Measurements from ENCODE around the gene SLC13A3.
"Not testable (repeated sequence)": the region's sequence is repeated elsewhere in the genome, so short reads cannot be mapped to it uniquely, and the experiment has no call there.

The SLC13A3 gene

DNA sequence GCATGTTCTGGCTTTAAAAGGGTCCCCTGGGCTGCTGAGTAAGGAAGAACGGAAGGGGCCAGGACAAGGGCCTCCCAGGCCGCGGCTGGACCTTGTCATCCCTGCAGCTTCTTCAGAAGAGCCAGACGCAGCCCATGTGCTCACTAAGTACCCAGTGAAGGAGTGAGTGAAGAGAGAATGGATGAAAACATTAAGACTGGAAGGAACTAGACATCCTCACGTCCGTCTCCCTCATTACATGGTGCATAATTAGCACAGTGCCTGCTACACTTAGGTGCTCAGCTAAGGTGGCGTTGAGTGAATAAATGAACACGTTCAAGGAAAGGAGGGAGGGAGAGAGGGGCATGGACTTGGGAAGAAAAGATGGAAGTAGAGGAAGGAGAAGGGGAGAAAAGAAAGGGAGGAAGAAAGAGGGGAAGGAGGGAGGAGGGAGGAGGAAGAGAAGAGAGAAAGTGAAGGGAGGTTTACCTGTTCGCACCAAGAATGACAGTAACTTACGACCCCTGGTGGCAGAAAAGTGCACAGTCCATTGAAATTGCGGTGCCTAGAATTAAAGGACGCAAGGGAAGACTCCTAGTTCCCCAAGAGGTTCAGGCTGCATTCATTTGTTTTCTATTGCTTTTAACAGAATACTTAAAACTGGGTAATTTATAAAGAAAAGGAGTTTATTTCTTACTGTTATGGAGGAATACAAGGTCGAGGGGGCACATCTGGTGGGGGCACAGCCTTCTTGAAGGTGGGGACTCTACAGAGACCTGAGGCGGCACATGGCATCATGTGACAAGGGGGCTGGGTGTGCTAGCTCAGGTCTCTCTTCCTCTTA, 30.0 kb upstream of the SLC13A3 start:
- TF ChIP-seq CTCF (IDR thresholded peaks at IDR 0.05; ENCODE audit: insufficient read depth, low read depth, low read length, missing control alignments) = peak; percentile 85
- DNase-seq (ENCODE audit: low read depth) = peak; percentile 72

GRCh38 chr20:46680684-46681031, 29.4 kb upstream of the SLC13A3 start:
- no peak overlapping the region for H3K4me3 ChIP-seq (ENCODE audit: low read length)
- DNase-seq (ENCODE audit: low read depth) = no peak
- TF ChIP-seq CTCF (IDR thresholded peaks at IDR 0.05; ENCODE audit: insufficient read depth, low read depth, low read length, missing control alignments) = no peak

More for the DNA sequence above, 30.0 kb upstream of the SLC13A3 start:
- no peak overlapping the region for H3K4me3 ChIP-seq (ENCODE audit: low read length)

- H3K4me3 ChIP-seq (ENCODE audit: low read length) = no peak overlapping the region
- DNase-seq (ENCODE audit: low read depth) = no peak
- no peak for TF ChIP-seq CTCF (IDR thresholded peaks at IDR 0.05; ENCODE audit: insufficient read depth, low read depth, low read length, missing control alignments)
Observed at GRCh38 chr20:46678516-46678915, 27.3 kb upstream of the SLC13A3 start.

DNA sequence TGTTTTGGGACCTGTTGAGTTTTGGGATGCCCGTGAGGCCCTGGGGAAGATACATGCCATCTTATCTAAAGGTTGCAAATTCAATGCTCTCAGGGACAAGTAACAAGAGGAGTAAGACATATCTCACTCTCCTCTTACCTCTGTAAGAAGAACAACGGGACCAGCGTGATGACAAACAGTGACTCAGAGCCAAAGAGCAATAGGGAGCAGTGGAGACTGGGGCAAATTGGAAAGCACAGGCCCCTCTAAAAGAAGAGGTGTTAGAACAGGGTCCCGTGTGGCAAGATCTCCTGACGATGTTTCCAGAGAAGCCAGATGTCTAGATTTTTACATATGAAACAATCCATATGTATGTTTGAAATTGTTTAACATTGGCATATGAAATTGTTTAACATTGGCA, 26.3 kb upstream of the SLC13A3 start:
- no peak for TF ChIP-seq CTCF (IDR thresholded peaks at IDR 0.05; ENCODE audit: insufficient read depth, low read depth, low read length, missing control alignments)
- H3K4me3 ChIP-seq (ENCODE audit: low read length) = no peak overlapping the region
- no peak for DNase-seq (ENCODE audit: low read depth)

- DNase-seq (ENCODE audit: low read depth); H3K4me3 ChIP-seq (ENCODE audit: low read length): not testable (repeated sequence)
Observed at GRCh38 chr20:46676649-46677316, 25.5 kb upstream of the SLC13A3 start.

DNA sequence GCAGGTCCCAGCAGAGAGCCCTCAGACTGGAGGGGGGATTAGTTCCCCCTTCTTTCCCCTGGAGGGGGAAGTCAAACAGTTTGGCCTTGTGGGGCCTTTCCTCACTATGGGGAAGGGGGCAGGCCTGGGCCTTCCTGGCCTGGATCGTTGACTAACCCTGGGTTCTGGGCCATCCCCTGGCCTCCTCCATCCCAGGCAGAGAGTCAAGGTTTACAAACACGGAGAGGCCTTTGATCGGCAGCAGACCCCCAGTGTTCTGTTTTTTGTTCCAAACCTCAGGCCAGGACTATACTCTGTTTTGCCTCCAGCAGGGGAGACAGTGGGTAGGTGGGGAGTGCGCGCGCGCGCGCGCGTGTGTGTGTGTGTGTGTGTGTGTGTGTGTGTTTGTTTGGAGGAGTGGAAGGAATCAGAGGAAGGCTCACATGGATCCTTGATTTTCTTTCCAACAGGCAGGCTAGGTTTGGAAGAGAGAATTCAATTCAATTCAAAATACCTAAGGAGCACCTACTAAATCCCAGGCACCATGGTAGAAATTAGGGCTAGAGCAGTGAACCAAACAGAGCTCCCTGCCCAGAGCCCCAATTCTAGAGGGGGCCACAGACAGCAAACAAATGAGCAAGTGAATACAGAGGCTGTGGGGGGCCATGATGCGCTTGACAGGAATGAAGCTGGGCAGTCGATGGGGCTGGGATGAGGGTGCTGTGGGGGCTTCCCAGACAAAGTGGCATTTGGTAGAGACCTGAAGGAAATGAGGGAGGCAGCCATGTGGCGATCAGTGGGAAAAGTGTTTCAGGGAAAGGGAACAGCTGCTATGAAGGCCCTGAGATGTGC, 23.2 kb upstream of the SLC13A3 start:
- TF ChIP-seq CTCF (IDR thresholded peaks at IDR 0.05; ENCODE audit: insufficient read depth, low read depth, low read length, missing control alignments) = no peak
- DNase-seq (ENCODE audit: low read depth) = no peak
- no peak overlapping the region for H3K4me3 ChIP-seq (ENCODE audit: low read length)
